ENCODE results near the gene C1orf159.
"Not testable (repeated sequence)": the region's sequence is repeated elsewhere in the genome, so short reads cannot be mapped to it uniquely, and the experiment has no call there.

The C1orf159 gene

DNA sequence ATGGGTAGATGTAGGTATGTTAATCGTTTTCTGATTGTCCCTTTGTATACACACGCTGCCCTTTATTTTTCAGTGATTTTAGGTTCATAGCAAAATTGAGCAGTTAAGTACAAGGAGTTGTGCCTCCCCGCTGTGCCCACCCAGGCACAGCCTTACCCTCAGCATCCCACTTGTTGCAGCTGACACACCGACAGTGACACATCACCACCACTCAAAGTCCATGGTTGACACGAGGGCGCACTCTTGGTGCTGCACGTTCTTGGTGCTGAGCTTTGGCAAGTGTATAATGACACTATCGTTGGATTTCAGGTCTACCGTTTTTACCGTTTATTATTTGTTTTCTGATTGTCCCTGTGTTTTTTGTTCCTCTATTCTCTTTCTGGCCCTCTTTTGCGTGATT lies 15.6 kb downstream of the C1orf159 start:
- no peak overlapping the region for H3K4me3 ChIP-seq (ENCODE audit: control insufficient read depth, low read depth, low read length)
- TF ChIP-seq, protein P1, sequence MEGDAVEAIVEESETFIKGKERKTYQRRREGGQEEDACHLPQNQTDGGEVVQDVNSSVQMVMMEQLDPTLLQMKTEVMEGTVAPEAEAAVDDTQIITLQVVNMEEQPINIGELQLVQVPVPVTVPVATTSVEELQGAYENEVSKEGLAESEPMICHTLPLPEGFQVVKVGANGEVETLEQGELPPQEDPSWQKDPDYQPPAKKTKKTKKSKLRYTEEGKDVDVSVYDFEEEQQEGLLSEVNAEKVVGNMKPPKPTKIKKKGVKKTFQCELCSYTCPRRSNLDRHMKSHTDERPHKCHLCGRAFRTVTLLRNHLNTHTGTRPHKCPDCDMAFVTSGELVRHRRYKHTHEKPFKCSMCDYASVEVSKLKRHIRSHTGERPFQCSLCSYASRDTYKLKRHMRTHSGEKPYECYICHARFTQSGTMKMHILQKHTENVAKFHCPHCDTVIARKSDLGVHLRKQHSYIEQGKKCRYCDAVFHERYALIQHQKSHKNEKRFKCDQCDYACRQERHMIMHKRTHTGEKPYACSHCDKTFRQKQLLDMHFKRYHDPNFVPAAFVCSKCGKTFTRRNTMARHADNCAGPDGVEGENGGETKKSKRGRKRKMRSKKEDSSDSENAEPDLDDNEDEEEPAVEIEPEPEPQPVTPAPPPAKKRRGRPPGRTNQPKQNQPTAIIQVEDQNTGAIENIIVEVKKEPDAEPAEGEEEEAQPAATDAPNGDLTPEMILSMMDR (IDR thresholded peaks at IDR 0.05; ENCODE audit: control insufficient read depth, insufficient read depth, low read depth, low read length, missing control alignments), result no peak
- DNase-seq (ENCODE audit: low read depth), result no peak

DNA sequence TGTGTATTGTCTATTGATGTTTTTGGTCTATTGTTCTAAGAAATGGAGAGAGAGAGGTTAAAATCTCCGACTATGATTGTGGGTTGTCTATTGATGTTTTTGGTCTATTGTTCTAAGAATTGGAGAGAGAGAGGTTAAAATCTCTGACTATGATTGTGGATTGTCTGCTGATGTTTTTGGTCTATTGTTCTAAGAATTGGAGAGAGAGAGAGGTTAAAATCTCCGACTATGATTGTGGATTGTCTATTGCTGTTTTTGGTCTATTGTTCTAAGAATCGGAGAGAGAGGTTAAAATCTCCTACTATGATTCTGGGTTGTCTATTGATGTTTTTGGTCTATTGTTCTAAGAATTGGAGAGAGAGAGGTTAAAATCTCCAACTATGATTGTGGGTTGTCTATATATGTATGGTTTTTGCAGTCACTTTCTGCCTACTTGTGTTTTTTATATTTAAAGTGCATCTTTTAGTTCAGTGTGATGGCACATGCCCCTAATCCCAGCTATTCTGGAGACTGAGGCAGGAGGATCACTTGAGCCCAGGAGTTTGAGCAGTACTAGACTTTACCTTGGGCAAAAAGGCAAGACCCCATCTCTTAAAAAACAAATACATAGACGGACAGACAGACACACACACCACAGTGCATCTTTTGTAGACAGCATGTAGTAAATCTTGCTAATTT lies 16.2 kb downstream of the C1orf159 start:
- H3K4me3 ChIP-seq (ENCODE audit: control insufficient read depth, low read depth, low read length), result no peak overlapping the region
- no peak for DNase-seq (ENCODE audit: low read depth)
- TF ChIP-seq, protein P1 (IDR thresholded peaks at IDR 0.05; ENCODE audit: control insufficient read depth, insufficient read depth, low read depth, low read length, missing control alignments), result no peak

DNA sequence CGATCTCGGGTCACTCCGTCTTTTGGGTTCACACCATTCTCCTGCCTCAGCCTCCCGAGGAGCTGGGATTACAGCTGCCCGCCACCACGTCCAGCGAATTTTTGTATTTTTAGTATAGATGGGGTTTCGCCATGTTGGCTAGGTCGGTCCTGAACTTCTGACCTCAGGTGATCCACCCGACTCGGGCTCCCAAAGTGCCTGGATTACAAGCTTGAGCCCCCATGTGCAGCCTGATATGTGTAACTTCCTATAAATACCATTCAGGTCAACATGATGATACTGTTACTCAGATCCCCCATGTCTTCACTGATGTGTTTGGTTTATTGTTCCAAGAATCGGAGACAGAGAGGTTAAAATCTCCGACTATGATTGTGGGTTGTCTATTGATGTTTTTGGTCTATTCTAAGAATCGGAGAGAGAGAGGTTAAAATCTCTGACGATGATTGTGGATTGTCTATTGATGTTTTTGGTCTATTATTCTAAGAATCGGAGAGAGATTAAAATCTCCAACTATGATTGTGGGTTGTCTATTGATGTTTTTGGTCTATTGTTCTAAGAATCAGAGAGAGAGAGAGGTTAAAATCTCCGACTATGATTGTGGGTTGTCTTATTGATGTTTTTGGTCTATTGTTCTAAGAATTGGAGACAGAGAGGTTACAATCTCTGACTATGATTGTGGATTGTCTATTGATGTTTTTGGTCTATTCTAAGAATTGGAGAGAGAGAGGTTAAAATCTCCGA lies 17.0 kb downstream of the C1orf159 start:
- TF ChIP-seq, protein P1 (IDR thresholded peaks at IDR 0.05; ENCODE audit: control insufficient read depth, insufficient read depth, low read depth, low read length, missing control alignments), result no peak
- DNase-seq (ENCODE audit: low read depth), result no peak
- no peak overlapping the region for H3K4me3 ChIP-seq (ENCODE audit: control insufficient read depth, low read depth, low read length)

DNA sequence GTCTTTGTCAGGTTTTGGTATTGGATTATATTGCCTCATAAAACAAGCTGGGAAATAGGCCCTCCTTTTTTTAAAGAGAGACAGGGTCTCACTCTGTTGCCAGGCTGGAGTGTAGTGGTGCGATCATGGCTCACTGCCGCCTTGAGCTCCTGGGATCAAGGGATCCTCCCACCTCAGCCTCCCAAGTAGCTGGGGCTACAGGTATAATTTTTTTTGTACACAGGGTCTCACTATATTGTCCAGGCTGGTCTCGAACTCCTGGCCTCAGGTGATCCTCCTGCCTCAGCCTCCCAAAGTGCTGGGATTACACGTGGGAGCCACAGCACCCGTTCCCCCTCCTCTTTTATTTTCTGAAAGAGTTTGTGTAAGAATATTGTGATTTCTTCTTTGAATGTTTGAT lies 19.8 kb downstream of the C1orf159 start:
- not testable (repeated sequence) for H3K4me3 ChIP-seq (ENCODE audit: control insufficient read depth, low read depth, low read length); DNase-seq (ENCODE audit: low read depth)

DNA sequence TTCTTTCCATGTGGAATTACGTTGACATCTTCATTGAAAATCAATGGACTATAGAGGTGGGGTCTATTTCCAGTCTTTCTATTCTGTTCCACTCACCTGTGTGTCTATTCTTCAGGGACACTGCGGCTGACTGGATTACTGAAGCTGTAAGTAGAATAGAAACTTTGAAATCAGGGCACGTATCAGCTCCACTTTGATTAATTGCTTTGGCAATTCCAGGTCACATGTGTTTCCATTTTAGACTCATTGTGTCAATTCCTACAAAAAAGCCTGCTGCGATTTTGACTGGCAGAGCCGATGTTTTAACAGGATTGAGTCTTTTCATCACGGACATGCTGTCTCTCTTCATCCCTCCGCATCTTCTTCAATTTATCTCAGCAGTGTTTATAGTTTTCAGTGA lies 20.9 kb downstream of the C1orf159 start:
- TF ChIP-seq, protein P1 (IDR thresholded peaks at IDR 0.05; ENCODE audit: control insufficient read depth, insufficient read depth, low read depth, low read length, missing control alignments), result no peak
- no peak for DNase-seq (ENCODE audit: low read depth)
- no peak overlapping the region for H3K4me3 ChIP-seq (ENCODE audit: control insufficient read depth, low read depth, low read length)

DNA sequence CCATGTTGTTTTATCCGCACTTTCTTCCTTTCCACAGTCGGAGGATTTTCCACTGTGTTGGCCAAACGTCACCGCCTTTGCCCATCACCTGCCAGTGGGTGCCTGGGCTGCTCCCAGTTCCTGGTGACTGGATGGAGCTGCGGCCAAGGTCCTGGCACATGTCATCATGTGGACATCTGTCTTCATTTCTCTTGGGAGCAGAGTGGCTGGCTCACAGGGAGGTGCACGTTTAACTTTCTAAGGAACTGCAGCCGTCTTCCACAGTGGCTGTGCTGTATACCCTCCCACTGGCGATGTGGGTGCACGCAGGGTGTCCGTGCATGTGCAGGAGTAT lies 22.3 kb downstream of the C1orf159 start:
- TF ChIP-seq, protein P1 (IDR thresholded peaks at IDR 0.05; ENCODE audit: control insufficient read depth, insufficient read depth, low read depth, low read length, missing control alignments), result no peak
- DNase-seq (ENCODE audit: low read depth), result no peak
- H3K4me3 ChIP-seq (ENCODE audit: control insufficient read depth, low read depth, low read length), result no peak overlapping the region

DNA sequence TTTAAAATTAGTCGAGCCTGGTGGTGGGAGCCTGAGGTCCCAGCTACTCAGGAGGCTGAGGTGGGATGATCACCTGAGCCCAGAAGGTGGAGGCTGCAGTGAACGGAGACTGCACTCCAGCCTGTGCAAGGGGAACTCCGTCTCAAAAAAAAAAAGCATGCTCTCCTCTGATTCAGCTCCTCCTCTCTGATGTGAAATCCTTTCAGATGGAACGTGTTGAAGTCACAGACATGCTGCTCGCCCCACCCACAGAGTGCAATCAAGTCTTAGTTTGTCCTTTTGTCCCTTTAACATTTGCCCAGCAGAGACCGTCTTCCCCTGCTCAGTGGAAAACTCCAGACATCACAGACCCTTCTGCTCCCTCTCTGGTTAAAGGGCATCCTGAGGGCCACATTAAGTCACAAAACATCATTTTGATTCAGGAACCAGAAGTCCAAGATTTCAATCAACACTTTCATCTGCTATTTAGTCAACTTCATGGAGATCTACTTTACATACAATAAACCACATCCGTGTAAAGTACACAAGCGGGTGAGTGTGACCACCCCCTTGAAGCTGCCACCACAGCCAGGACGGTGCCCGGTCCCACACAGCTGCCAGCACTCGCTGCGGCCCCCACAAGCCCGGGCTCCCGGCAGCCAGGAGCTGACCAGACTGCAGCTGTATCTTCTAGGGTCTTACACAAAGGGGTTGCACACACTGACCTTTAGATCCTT lies 22.8 kb downstream of the C1orf159 start:
- no peak for DNase-seq (ENCODE audit: low read depth)
- TF ChIP-seq, protein P1 (IDR thresholded peaks at IDR 0.05; ENCODE audit: control insufficient read depth, insufficient read depth, low read depth, low read length, missing control alignments), result no peak
- H3K4me3 ChIP-seq (ENCODE audit: control insufficient read depth, low read depth, low read length), result no peak overlapping the region

Measured in AG09309 (cell line).